Kasumi-1 (cell line): ENCODE results near the gene GFPT2.

Experiments
- DNase-seq, 2 experiments: peaks; one replicate each; lab custom pipeline; 2025; lab: John Stamatoyannopoulos, UW

Gene GFPT2

DNA sequence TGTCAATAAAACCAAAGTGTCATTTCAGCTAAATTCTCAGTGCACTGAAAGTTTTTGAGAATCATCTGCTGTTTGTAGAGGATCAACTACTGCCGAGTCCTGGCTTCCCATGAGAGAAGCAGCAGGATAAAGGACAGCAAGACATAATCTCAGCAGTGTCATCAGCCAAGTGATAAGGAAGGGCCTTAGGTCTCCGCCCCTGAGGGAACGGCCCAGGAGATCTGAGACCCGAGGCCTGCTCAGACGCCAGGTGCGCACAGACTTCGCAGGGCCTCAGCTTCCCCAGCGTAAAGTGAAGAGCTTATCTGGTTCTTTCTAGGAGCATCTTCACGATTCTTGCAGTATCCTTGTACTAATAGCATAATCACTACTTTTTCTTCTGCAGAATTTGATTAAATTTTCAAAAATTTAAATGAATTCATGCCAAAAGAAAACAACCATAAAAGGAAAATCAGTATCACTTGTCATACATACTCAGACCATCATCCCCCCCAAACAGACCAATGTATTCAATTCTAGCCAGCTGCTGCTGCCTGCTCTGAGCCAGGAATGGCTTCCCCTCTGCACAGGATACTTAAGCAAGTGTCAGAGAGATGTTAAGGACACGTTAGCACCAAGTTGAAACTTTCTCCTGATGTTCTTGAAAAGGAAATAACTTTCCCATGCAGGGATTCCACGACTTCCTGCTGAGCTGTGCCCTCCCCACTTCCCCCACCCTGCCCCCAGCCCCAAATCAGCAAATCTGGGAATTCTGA is 2.2 kb downstream of the GFPT2 start:
- DNase-seq, result no peak

DNA sequence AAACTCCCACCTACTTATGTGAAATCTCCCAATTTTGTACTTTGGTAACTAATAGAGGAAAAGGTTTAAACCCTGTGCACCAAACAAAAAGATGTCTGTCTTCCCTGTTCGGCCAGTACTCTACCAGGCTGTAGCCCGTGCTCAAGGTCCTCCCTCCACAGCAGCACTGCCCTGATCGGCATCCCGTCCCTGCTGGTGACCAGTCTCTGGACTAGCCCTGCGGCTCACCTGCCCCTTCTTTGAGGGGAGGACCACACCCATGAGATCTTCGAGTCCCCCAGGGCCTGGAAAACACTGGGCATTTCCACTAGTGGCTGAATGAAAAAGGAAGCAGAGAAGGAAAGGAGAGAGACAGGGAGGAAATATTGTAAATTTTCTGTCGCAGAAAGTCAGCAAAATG is 2.8 kb downstream of the GFPT2 start:
- no peak for DNase-seq

DNA sequence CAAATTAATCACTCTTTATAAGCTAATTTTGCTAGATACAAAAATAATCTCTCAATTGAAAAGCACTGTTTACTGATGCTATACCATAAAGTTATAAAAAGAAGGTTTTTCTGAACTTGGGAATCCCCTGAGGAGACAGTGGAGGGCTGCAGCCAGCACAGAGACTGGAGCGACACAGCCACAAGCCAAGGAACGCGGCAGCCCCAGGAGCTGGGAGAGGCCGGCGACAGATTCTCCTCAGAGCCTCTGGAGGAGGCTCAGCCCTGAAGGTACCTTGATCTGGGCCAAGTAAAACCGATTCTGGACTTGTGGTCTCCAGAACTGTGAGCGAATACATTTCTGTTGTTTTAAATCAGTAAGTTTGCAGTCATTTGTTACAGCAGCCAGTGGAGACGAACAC is 3.7 kb downstream of the GFPT2 start:
- no peak for DNase-seq

DNA sequence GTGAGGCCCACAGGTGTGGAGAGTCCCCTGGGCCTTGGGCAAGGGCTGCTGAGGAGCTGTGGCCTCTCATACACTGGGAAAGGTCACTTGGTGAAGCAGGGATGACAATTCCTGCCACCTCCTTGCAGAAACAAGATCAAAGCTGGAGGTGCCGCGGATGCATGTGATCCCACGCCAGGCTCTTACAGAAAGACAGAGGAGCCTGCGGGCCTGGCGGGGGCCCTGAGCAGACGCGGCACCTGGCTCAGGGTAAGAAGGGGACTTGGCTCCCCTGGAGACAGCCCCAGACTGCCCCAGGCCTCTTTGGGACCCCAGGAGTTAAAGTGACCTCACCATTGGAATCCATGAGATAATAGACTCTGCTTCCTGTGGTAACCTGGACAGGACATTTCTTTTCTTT is 4.8 kb downstream of the GFPT2 start:
- no peak for DNase-seq

DNA sequence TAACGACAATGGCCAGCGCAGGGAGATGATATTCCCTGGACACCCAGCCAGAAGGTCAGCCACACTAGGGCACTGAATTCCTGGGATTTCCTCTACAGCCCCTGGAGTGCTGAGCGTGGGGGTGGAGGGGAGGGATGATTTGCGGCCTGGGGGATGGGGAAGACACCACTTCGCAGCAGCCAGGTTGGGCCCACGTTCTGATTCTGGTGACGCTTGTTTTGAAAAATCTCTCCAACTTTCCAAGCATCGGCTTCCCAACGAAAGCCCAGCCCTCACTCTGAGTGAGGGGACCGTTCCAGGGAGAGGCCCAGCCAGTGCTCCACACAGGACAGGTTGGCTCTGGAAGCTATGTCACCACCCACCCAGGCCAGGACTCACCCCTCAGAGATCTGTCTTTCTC is 5.4 kb downstream of the GFPT2 start:
- DNase-seq, result no peak

DNA sequence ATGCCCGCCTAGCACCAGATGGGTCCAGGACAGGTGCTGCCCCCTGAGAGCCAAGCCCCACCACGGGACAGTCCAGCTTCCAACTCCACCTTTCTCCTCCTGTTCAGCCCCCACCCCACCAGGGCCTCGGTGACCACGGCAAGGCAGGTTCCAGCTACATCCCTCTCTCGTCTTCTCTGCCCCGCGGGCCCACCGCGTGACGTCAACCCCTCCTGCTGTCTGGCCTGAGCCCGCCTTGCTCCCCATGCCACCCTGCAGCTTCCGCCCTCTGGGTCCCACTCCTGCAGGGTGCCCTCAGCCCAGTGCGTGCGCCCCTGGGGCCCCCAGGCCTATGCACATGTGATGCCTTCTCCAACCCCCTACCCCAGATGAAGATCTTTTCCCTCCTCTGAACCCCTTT is 6.8 kb downstream of the GFPT2 start:
- no peak for DNase-seq

- DNase-seq, result no peak
Measured at GRCh38 chr5:180345781-180346180, 7.4 kb downstream of the GFPT2 start.

- no peak for DNase-seq
Measured at GRCh38 chr5:180345186-180345585, 8.0 kb downstream of the GFPT2 start.

- DNase-seq, result no peak
Measured at GRCh38 chr5:180344696-180344999, 8.5 kb downstream of the GFPT2 start.

GRCh38 chr5:180343831-180344695 is 9.1 kb downstream of the GFPT2 start:
- DNase-seq, result no peak

DNA sequence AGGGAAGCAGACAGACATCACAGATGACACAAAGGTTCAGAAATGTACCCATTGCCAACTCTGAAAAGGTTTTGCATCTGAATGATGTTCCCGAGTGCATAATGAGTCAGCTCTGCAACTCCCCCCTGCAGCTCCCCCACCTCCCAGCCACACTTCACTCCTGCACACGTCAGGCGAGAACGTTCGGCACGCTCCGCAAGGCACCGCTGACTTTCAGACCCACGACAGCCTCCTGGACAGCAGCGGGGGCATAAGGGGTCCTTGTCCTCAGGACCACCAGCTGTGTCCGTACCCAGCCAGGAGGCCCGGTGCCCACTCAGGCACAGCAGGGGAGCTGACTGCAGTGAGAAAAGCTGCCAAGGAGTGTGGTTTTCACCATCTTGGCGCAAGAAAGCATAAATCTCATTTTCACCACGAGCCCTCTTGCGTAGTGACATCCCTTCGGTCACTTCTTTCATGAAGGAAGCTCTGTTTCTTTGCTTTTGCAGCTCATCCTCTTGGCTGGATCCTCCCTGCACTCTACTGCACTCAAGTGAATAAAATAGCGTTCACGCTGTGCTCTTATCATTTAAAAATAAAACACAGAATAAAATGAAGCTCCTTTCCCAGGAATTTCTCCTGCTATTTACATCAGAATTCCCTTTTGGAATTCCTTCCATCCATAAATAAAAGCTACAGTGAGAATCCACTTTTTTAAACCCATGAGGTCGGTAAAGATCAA is 9.9 kb downstream of the GFPT2 start:
- no peak for DNase-seq

DNA sequence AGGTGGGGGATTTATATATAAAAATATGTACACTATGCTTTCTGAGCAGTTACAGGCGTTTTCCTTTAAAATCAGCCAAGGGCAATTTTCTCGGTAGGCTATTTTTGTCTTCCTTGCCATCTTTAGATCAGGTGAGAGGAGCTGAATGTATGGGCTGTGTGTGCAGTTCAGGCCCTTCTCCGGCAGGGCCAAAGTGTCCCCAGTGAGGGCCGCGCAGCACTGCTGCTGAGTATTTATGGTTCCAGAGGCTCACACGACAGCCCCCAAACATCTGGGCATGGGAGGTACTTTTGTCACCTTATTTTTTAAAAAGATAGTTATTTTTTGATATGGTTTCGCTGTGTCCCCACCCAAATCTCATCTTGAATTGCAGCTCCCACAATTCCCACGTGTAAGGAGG is 11.5 kb downstream of the GFPT2 start:
- DNase-seq, result no peak

- no peak for DNase-seq
Measured at GRCh38 chr5:180340856-180341255, 12.3 kb downstream of the GFPT2 start.

DNA sequence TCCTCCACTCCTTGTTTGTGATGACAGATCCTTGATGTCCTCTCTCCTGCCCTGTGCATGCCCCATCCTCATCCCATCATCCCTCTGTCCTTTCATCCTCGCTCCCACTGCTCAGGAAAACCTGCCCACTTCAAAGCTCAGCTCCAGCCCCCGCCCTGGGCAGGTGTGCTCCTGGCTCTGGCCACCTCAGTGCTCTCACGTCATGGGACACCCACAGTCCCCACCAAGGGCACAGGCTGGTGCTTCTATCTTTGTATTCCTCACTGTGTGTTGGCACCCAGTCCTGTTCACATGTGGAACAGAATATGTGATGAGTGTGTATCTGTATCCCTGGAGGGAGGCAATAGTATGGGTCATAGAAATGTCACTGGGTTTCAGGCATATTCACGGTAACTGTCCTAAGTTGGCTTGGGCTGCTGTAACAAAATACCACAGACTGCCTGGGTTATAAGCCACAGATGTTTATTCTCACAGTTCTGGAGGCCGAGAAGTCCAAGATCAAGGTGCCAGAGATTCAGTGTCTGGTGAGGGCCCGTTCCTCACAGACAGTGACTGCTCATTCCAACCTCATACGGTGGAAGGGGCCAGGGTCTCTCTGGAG is 13.5 kb downstream of the GFPT2 start:
- no peak for DNase-seq

- no peak for DNase-seq
Measured at GRCh38 chr5:180338001-180338707, 15.0 kb downstream of the GFPT2 start.

- DNase-seq, result no peak
Measured at GRCh38 chr5:180336234-180337020, 16.7 kb downstream of the GFPT2 start.

DNA sequence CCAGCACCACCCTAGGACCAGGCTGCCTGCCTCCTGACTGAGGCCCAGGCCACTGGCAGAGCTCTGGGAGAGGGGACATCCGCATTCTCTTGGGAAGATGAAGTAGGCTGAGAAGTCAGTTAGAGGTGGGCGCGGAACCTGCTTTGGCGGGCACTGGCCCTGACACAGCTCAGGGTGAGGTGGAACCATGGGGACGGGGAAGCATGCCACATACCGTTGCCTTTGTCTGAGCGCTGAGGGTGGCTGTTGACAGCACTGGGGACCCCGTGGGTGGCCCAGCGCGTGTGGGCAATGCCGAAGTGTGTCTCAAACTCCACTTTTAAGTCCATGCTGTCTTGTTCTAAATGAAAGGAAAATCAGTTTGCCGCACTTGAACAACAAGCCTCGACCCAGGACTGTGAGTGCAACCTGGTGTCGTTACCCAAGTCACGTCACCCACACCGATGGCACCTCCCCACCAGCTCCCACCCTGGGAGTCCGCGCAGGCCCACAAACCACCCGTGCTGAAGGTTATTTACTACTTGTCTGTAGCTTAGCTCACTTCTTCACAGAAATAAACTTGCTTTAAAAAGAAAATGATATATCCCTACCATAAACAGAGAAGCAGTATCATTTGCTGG is 17.4 kb downstream of the GFPT2 start:
- DNase-seq, result no peak

GRCh38 chr5:180334751-180335613 is 18.2 kb downstream of the GFPT2 start:
- no peak for DNase-seq

DNA sequence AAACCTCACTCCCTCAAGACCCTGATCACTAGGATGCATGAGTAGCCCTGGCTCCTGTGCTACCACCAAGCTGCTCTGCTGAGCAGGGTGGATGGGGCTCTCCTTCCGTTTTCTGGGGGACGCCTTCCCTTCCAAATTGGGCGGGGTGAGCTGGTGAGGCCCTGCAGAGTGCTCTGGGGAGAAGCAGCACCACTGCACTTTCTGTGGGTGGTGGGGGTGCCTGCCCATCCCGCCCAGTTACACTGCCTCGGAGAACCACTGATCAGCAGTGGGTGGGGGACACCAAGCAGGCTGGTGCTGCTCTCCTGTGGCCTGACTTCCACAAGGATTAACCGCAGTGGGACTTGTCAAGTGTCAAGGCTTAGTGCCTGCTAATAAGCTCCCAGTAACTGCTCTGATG is 19.0 kb downstream of the GFPT2 start:
- DNase-seq, result no peak

DNA sequence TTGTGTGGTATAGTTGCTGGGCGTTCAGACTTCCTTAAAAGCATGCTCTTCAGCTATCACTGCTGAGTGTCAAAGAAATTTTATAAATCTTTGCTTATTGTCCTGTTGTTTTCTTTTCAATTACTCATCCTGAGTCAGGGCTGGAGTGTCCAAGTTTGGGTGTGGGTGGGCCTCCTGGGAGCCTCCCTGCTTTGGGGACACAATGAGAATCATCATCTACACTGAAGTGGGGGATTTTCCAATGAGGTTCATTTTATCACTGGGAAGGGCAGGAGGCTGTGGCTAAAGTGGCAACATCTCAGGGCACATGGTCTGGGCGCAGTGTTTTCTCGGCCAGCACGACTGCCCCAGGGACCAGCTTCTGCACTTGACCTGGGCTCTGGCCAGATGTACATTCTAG is 19.5 kb downstream of the GFPT2 start:
- DNase-seq, result no peak
